Hippocampal formation (tissue), 2 donors: ENCODE results near the gene SLC25A41.
A peak's percentile ranks its signal among the peaks of the same experiment; 100 is the strongest.
"Not testable (repeated sequence)": the region's sequence is repeated elsewhere in the genome, so short reads cannot be mapped to it uniquely, and the experiment has no call there.

ENCODE experiments used
- DNase-seq, 2 donors: peaks; one replicate each; lab custom pipeline; 2025; lab: John Stamatoyannopoulos, UW

SLC25A41 gene

GRCh38 chr19:6412061-6412446 lies 21.5 kb downstream of the SLC25A41 start:
- no peak for DNase-seq

- no peak for DNase-seq
Observed at GRCh38 chr19:6409346-6409745, 24.2 kb downstream of the SLC25A41 start.

- DNase-seq: no peak
Observed at GRCh38 chr19:6406401-6406800, 27.2 kb downstream of the SLC25A41 start.

GRCh38 chr19:6402837-6403608 lies 30.5 kb downstream of the SLC25A41 start:
- peak; percentile 58 to 82 for DNase-seq

GRCh38 chr19:6402058-6402457 lies 31.5 kb downstream of the SLC25A41 start:
- no peak for DNase-seq

GRCh38 chr19:6400062-6400944 lies 33.3 kb downstream of the SLC25A41 start:
- DNase-seq: not testable (repeated sequence)

GRCh38 chr19:6396305-6396704 lies 37.3 kb downstream of the SLC25A41 start:
- DNase-seq: no peak

GRCh38 chr19:6394831-6395230 lies 38.7 kb downstream of the SLC25A41 start:
- no peak for DNase-seq

- DNase-seq: no peak
Observed at GRCh38 chr19:6393983-6394412, 39.6 kb downstream of the SLC25A41 start.

GRCh38 chr19:6393074-6393982 lies 40.2 kb downstream of the SLC25A41 start, which contains the start of gene GTF2F1:
TSS of gene GTF2F1 (minus strand) at chr19:6393164. CDS start at chr19:6392995, 169 bp downstream.
- DNase-seq: peak; percentile 92

- no peak for DNase-seq
Observed at GRCh38 chr19:6392221-6393073, 41.1 kb downstream of the SLC25A41 start.

- DNase-seq: no peak
Observed at GRCh38 chr19:6387372-6387771, 46.2 kb downstream of the SLC25A41 start.

GRCh38 chr19:6384381-6384780 lies 49.2 kb downstream of the SLC25A41 start:
- DNase-seq: no peak

- DNase-seq: no peak
Observed at GRCh38 chr19:6383188-6383587, 50.4 kb downstream of the SLC25A41 start.

- no peak for DNase-seq
Observed at GRCh38 chr19:6381030-6381750, 52.4 kb downstream of the SLC25A41 start.

- no peak for DNase-seq
Observed at GRCh38 chr19:6379744-6380143, 53.8 kb downstream of the SLC25A41 start.

GRCh38 chr19:6378486-6378885 lies 55.1 kb downstream of the SLC25A41 start:
- no peak for DNase-seq

GRCh38 chr19:6378041-6378440 lies 55.5 kb downstream of the SLC25A41 start:
- no peak for DNase-seq

GRCh38 chr19:6376512-6377190 lies 56.9 kb downstream of the SLC25A41 start:
- no peak for DNase-seq
